Left kidney (tissue), 1 donor: ENCODE results near the gene FKBP7. TPM values are rescaled to one million over a fixed set of nuclear protein-coding genes. Genes with fewer than 3 reads are reported as not detected.

Source experiments
- polyA plus RNA-seq: library from polyadenylated mRNA; unstranded; fragments of 120-200 nt; gene quantifications from one replicate; pipeline ENCODE4 v1.2.1, GENCODE V29; 2013; ENCODE audit not compliant: insufficient read length

The FKBP7 gene
- polyA plus RNA-seq, 1 donor: 58.0 TPM

Other genes starting within 250 kb of the FKBP7 start
- gene PRKRA, start 27.4 kb downstream of the FKBP7 start, polyA plus RNA-seq: 91.7 TPM
- gene PJVK, start 27.2 kb downstream of the FKBP7 start, polyA plus RNA-seq: 19.3 TPM
- gene PLEKHA3, start 1.9 kb upstream of the FKBP7 start, polyA plus RNA-seq: 30.4 TPM